ENCODE measurements around the gene LRRK1.

Gene LRRK1

DNA sequence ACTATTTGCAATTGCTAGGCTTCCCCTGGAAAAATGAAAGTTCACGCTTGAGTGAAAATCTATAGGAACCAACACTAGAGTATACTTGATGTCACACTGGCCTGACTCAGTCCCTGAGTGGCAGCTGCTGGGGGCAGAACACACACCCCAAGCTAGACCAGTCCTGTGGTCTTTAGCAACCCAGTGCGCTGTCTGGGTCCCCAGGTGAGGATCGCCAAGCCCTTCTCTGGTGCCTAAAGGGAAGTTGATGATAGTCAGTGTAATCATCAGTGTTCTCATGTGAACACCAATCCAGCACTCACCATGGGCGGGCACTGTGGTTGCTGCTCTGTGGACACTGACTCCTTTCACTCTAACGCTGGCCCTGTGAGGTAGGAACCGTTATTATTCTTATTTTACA is 28.3 kb upstream of the LRRK1 start:
- DNase-seq (ENCODE audit: low spot score) = no peak

DNA sequence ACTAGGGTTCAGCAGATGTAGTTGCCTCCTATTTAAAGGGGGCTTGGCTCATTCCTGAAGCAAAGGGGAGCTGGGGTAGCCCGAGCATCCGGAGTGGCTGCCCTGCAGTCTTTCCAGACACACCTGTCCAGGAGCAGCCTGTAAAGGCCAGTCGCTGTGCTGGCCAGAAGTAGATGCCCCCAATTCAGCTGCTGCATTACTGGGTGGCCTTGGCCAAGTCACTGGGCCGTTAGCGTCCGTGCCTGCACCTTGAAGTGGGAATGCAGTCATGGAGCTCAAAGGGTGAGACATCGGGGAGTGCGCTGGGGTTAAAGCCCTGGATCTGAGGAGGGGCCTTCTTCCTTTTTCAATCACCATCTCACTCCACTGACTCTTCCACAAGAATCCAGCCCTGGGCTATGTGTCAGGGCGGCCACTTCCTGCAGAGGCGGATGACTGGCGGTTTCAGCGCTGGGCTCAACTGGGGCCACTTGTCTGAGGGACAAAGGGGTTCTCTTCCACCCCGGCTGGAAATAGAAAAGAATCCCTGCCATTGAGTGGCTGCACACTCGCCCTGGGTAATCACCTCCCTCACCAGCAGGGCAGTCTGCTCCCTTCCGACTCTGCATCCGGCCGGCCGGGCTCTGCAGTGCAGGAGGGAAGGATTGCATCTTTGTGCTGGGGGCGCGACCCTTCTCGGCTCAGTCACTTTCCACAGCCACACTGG is 27.7 kb upstream of the LRRK1 start:
- no peak for DNase-seq (ENCODE audit: low spot score)

DNA sequence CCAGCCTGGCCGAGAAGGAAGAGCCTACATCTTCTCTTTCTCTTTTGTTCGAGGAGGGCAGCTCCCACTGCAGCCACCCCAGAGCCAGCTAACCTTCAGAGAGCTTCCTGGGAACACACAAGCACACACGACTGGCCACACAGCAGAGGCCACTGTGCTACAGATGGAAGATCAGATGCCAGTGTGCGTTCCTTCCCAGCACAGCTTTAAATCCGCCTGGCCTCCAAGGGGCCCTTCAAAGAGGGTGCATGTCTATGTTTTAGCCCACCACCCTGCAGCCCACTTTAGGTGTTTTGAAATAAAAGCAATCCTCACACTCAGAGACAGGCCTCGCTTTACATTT is 27.2 kb upstream of the LRRK1 start:
- DNase-seq (ENCODE audit: low spot score) = no peak

DNA sequence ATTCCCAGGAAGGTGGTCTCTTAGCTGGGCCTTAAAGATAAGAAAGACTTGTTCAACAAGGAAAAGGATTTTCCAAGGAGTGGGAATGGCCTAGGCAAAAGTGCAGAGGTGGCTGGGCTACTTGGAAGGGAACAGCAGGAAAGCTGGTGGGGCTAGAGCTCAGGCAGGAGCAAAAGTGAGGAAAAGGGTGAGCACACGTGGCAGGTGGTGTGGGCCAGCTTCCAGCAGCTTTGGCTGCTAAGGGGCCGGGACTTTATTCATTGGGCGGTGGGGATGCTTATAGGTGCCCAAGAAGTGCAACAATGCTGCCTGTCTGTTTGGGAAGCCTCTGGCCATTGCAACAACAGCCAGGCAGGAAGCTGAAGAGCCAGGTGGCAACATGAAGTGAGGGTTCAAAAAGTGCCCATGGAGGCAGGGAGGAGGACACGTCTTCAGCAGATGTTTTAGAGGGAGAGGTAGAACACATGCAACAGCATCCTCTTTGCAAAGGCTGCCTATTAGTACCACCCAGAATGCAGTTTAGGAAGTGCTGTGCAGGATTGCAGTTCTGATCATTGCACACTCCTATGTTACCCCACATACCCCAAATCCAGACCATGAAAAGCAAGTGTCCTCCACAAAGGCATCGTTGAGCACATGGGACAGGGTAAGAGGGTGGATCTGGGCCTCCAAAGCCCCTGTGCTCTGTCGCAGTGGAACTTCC is 25.7 kb upstream of the LRRK1 start:
- DNase-seq (ENCODE audit: low spot score) = no peak

DNA sequence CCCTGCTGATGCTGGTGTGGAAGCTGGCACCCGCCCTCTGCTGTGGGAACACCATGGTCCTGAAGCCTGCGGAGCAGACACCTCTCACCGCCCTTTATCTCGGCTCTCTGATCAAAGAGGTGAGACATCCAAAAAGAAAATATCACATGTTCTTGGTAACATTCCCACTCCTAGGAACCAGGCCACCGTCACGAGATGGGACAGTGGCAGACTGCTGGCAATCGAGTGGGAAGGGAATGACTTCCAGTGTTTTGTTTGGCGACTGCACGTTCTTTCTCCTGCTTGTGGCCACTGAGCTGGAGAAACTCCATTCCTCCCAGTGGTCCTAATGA is 25.2 kb upstream of the LRRK1 start:
- DNase-seq (ENCODE audit: low spot score) = no peak

DNA sequence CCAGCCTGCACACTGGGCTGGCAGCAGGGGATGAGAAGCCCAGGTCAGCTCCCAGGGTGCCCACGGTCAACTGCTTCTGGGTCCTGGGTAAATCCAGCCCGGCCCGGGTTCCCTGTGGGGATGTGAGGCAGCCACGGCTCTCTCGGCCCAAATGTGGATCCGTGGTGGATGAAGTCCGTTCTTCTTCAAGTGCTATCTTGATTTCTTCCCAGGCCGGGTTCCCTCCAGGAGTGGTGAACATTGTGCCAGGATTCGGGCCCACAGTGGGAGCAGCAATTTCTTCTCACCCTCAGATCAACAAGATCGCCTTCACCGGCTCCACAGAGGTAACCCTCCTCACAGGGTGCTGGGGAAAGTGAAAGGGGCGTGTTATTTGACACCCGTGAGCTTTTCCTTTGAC is 23.4 kb upstream of the LRRK1 start:
- no peak for DNase-seq (ENCODE audit: low spot score)

DNA sequence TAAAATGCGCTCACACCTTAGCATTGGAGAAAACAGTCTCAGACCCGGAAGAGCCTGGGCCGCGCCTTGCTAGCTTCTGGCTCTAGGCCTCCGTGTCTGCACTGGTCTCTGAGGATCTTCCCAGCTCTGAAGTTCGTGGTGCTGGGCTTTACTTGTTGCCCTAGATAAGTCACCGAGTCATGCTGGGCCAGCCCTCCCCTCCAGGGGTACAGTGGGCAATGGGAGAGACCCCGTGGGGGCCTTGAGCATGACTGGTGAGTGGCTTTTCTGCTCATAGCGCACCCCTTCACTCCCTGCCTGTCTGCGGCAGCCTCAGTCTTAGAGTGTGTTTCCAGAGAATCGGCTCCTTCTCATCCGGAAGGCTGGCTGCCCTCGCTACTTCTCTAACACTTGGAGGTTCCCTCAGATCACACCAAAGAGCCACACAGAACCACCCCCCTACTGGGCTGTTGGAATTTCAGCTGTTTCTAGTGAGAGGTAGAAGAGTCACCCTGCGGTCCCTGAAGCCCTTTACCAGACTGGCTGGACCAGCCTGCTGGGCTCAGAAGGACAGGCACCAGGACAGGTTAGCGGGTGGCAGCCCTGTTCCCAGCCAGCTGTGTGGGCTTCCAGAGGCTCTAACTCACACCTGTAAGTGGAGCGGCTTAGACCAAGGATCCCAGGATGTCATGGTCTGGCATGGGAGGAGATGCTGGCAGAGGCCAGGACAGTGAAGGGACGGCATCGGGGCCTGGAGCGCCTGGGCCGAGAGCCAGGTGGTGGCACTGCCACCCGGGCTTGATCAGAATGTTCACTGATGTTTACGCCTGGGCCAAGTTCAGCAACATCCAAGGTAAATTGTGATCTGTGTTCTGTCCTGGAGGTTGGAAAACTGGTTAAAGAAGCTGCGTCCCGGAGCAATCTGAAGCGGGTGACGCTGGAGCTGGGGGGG is 21.7 kb upstream of the LRRK1 start:
- no peak for DNase-seq (ENCODE audit: low spot score)

DNA sequence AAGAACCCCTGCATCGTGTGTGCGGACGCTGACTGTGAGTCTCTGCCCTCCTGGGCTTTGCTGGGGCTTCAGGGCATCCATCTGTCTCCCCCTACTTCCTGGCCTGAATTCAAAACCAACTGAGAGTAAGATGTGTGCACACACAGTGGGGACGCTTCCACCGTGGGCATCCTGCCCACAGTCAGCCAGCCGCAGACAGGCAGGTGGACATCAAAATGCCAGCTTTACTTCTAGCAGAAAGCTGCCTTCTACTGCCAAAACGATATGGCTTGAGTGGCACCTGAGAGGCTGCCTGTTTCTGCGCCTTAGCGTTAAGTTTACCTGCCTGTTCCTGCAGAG is 21.0 kb upstream of the LRRK1 start:
- no peak for DNase-seq (ENCODE audit: low spot score)

DNA sequence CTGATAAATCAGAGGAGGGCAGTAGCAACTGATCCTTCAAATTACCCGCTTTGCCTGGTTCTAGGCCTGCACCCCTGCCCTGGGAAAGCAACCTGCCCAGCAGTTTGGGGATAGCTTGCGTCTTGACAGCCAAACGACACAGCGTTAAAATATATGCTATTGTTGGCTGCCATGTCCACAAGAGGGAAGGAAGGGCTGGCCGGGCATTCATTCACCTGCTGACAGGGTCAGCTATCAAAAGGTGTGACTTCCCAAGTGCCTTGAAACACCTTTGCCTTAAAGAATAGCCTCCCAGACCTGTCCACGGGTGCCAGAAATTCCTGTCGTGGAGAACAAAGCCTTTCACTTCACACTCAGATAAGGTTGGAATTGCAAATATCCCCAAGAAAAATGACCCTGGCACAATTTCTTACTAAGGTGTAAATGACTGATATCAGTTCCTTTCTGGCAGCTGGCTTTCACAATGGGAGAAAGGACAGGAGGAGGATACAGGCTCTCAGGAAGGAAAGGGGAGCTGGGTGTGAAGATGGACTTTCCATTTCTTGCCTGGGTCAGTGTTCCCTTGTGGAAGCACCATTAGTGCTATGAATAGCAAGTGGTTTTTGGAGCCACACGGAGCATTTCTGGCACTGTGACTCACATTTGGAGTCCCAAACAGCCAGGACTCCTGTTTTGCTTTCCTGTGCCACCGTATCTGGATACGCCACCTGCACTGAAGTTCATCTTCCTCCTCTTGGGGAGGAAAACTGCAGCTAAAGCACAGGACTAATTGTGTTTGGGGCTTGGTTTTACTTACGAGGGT is 20.3 kb upstream of the LRRK1 start:
- no peak for DNase-seq (ENCODE audit: low spot score)

DNA sequence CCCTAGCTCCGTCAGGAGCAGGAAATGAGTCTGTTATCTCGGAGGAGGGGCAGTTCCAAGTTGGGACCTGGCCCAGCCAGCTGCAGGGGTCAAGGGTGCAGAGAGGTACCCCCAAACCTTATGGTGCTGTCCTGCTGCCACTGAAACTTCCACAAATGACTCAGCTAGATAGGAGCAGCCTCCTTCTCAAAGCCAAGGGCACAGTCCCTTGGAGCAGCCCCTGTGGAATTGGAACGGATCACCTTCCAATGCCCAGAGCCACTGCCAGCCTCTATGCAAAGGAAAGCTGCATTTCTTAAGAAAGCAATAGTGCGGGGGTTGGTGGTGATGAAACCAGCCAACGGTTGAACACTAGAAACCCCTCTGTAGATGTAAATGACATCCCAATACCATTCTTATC is 19.6 kb upstream of the LRRK1 start:
- DNase-seq (ENCODE audit: low spot score) = no peak

DNA sequence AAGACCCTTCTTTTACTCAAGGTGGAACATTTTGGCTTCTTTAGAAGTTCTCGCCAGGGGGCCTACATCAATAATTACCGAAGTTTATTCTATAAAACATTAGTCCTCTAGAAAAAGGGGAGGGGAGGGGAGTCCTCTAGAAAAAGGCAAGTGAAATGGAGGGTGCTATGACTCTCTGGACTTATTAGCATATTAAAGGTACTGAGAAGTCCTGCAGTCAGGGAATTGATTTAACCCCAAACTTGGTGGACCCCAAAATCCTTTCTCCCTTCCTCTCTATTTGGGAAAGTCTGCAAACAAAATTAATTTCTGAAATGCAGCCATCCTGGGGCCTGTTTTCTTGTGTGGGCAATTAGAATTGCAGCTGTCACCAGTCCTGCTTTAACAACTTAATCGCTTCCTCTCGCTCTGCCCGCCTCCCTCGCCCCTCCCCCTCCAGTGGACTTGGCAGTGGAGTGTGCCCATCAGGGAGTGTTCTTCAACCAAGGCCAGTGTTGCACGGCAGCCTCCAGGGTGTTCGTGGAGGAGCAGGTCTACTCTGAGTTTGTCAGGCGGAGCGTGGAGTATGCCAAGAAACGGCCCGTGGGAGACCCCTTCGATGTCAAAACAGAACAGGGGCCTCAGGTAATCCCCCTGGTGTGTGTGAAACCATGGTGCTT is 18.9 kb upstream of the LRRK1 start:
- DNase-seq (ENCODE audit: low spot score) = no peak

DNA sequence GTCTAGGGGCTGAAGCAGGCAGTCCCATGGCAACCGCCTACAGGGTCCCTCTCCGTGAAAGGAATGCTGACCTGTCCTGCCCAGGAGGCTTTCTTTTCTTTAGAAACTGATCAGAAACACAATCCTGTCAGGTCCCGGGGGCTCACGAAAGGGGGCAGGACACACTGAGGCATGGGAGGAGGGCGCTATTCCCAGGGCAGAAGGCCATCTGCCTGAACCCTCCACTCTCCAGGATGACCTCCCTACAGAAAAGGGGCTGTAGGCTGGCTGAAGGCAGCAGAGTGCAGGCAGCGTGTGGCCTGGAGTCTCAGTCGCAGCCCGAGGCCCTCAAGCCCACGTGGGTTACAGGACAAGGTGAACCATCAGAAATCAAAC is 18.4 kb upstream of the LRRK1 start:
- no peak for DNase-seq (ENCODE audit: low spot score)

DNA sequence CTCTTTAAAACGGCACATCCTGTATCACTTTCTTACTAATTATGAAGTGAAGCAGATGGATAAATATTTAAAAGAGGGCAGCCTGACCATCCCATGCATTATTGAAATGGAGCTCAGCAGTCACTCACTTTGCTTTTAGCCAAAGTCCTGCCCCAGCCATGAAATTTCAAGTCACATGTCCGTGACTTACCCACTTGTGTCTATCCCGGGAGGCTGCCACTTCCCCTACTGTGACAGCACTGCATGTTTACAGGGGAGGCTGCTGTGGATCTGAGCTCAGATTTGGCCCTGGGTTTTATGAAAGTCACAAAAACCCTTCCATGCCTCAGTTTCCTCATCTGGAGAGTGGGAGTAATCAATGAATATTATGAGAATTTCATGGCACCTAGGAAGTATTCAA is 17.9 kb upstream of the LRRK1 start:
- no peak for DNase-seq (ENCODE audit: low spot score)

DNA sequence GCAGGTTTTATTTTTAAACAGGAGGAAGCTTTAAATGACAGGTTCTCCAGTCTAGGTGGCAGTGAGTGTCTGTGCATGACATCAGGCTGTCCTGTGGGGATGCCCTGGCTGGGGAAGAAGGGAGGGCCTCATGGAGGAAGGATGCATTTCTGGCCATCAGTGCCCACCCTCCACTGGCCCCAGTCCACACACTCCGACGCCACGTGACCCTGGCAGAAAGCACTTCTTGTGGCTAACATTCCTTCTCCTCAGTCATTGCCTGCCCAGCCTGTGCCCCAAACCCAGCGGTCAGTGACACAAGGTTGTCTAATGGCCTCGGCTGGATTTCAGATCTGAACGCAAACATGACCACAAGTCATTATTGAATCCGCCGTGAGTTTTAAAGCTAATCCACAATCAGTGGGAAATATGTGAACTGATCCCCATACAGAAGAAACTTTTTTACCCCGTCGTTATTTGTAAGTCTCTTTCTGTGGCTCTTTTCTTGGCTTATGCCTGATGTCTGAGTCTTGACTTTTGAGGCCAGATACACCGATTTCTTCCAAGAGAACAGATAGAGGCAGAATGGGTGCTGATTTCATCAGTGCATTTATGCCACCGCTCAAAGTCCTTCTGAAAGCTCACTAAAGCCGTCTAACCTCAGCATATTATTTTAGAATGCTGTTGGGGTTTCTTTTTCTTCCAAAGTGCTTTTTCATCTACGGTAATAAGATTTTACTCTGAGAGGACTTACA is 17.3 kb upstream of the LRRK1 start:
- DNase-seq (ENCODE audit: low spot score) = no peak

DNA sequence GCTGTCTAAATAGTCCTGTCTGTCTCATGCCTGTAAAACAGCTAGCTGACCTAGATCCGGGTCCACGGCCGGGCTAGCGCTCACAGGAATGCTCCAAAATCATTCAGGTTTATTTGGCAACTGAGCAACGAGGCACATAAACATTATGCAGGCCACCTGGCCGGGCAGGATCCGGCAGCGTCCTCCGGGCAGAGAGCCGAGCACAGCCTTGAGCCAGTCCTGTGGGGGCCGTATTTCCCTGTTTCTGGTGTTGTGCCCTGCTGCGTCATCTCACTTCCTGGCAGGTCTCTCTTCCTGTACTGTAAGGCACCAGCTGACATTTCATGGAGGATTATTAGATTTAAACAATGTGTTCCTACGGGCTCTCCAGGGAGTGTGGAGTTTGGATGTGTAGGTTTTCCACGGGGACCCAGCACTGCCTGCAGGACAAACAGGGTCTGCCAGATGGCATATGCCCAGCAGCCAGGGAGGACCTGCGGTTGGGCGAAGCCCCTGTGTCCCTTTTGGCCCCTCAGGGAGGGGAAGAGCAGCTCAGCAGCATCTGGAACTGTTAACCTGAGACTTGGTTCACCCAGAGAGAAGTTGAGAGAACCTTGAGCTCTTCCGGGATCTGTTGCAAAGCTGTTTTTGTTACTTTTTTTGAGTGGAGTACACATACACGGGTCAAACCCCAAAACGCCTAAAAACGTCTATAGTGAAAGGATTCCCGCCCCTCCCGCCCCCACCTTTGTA is 16.6 kb upstream of the LRRK1 start:
- no peak for DNase-seq (ENCODE audit: low spot score)

DNA sequence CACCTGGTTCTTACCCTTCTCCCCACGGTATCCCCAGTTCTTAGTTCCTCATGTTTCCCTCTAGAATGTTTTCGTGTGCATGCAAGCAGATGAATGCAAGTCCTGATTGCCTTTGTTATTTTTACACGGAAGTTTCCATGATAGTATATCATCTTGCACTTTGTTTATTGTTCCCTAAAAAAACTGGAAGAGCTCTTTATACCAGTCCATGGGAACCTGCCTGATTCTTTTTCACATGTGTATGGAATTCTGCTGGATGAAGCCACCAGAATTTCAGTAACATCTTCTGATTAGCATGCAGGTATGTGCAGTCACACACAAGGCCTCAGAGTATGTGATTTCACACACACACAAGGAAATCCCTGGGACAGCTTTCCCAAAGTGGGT is 16.0 kb upstream of the LRRK1 start:
- no peak for DNase-seq (ENCODE audit: low spot score)

DNA sequence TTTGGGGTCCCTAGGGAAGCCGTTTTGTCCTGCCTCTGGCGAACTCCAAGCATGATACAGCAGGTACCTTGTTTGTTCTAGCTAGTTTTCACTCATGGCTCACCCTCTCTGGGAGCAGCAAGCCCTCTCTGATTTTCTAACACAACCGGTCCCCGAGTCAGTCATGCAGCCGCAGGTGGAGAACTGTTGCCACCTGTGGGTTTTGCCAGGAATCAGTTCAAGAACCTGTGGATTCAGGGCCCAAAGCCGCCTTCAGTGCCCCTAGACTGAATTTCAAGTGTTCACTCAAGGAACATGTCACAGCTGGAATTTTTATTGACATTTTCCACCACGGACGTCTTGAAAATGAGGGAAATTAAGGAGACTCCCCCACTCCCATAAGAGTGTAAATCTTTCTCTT is 13.3 kb upstream of the LRRK1 start:
- no peak for DNase-seq (ENCODE audit: low spot score)

DNA sequence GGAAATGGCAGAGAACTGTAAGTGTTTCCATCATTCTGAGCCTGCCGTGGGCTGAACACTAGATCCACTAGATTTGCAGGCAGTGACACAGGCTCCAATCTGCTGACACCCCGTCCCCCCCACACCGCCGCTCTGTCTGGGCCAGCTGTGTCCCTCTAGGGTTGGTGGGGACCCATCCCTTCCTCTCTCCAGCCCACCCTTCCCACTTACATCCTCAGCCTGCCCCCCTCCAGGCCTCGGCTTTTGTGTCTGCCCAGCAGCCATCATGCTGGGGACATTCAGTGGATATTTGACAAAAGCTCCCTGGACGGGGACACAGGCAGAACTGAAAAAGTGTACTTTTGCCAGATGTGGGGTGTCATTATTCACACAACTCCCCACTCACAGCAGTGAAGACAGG is 10.7 kb upstream of the LRRK1 start:
- DNase-seq (ENCODE audit: low spot score) = no peak

DNA sequence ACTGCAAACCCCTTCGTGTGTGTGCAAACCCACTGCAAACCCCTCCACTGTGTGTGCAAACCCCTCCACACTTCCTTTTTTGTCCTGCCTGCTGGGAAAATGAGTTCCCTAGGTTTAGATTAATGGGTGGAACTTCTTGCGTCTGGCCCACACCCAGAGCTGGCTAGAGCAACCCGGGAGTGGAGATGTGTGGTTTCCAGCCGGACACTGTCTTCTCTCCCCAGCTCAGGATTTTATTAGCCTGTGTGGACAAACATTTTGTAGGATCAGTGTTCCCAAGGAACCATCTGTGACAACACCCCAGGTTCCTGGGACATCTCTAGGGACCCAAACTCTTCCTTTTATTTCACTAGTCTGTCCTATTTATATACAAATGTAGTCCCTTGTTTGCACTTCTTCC is 9.6 kb upstream of the LRRK1 start:
- no peak for DNase-seq (ENCODE audit: low spot score)
